Neural cell (in vitro differentiated cells): ENCODE data around the gene NCKAP5L. TPM values are rescaled to one million over a fixed set of nuclear protein-coding genes. Genes with fewer than 3 reads are reported as not detected.

Experiments
- H2AFZ ChIP-seq: fragments of 200-600, 300-800 bp; sonication (generic), shearing (Covaris generic); 2 replicates; pipeline ENCODE4 v1.6.0; 2014; ENCODE audit warnings: low read depth, mild to moderate bottlenecking, antibody characterized with exemption, low read length, moderate library complexity
- H3F3A ChIP-seq: fragments of 200-600 bp; shearing (Covaris generic); 2 replicates; pipeline ENCODE4 v1.6.1; 2016; ENCODE audit warnings: mild to moderate bottlenecking, moderate library complexity, mixed read lengths, antibody characterized with exemption, low read length; ENCODE audit not compliant: insufficient read depth, poor library complexity, severe bottlenecking
- H3K27ac ChIP-seq: fragments of 200-600, 300-800 bp; sonication (generic), shearing (Covaris generic); 2 replicates; pipeline ENCODE4 v1.5.1; 2014; ENCODE audit warnings: mild to moderate bottlenecking, low read length, moderate library complexity
- H3K27me3 ChIP-seq: fragments of 300-800, 200-600 bp; sonication (generic), shearing (Covaris generic); 2 replicates; pipeline ENCODE4 v1.6.0; 2014; ENCODE audit warnings: mild to moderate bottlenecking, low read depth, low read length, moderate library complexity; ENCODE audit not compliant: insufficient read depth
- H3K36me3 ChIP-seq: fragments of 300-800, 200-600 bp; sonication (generic), shearing (Covaris generic); 2 replicates; pipeline ENCODE4 v1.5.1; 2014; ENCODE audit warnings: mild to moderate bottlenecking, antibody characterized with exemption, low read length, moderate library complexity; ENCODE audit not compliant: insufficient read depth
- H3K4me2 ChIP-seq: fragments of 300-800, 200-600 bp; sonication (generic), shearing (Covaris generic); 2 replicates; pipeline ENCODE4 v1.6.0; 2014; ENCODE audit warnings: mild to moderate bottlenecking, low read length
- H3K4me3 ChIP-seq: fragments of 300-800, 200-600 bp; sonication (generic), shearing (Covaris generic); 2 replicates; pipeline ENCODE4 v1.5.1; 2014; ENCODE audit warnings: mild to moderate bottlenecking, low read length, moderate library complexity
- H3K79me2 ChIP-seq: fragments of 200-600 bp; shearing (Covaris generic); replicated peaks from 2 replicates; pipeline ENCODE4 v1.6.0; 2014; ENCODE audit warnings: mild to moderate bottlenecking, low read length, moderate library complexity; ENCODE audit not compliant: insufficient read depth
- H3K9ac ChIP-seq: fragments of 300-800, 200-600 bp; sonication (generic), shearing (Covaris generic); 2 replicates; pipeline ENCODE4 v1.6.1; 2016; ENCODE audit warnings: mild to moderate bottlenecking, low read length, mixed read lengths
- H3K9me2 ChIP-seq: fragments of 200-600 bp; shearing (Covaris generic); 2 replicates; pipeline ENCODE4 v1.6.1; 2016; ENCODE audit warnings: mild to moderate bottlenecking, low read length, mixed read lengths; ENCODE audit not compliant: insufficient read depth
- H3K9me3 ChIP-seq: fragments of 200-600, 300-800 bp; sonication (generic), shearing (Covaris generic); 2 replicates; pipeline ENCODE4 v1.6.1; 2016; ENCODE audit warnings: mild to moderate bottlenecking, mixed run types, low read length, moderate library complexity, mixed read lengths
- H4K20me1 ChIP-seq: fragments of 200-600 bp; shearing (Covaris generic); 2 replicates; pipeline ENCODE4 v1.6.1; 2016; ENCODE audit warnings: mild to moderate bottlenecking, mixed run types; ENCODE audit not compliant: insufficient read depth
- EP300 ChIP-seq: fragments of 450-650 bp; conservative IDR thresholded peaks from 2 replicates; pipeline ENCODE4 v1.6.1; 2014; ENCODE audit warnings: antibody characterized with exemption, mild to moderate bottlenecking, moderate library complexity; ENCODE audit not compliant: poor library complexity, severe bottlenecking
- EZH2 ChIP-seq: fragments of 200-600, 300-800 bp; shearing (Covaris generic), sonication (generic); IDR thresholded peaks from 2 replicates; pipeline ENCODE4 v1.6.1; 2014; ENCODE audit warnings: antibody characterized with exemption, low read length, borderline replicate concordance, mild to moderate bottlenecking; ENCODE audit not compliant: insufficient read depth, poor library complexity, severe bottlenecking
- MXI1 ChIP-seq: fragments of 450-650 bp; conservative IDR thresholded peaks from 2 replicates; pipeline ENCODE4 v1.6.1; 2014; ENCODE audit warnings: antibody characterized with exemption, mild to moderate bottlenecking; ENCODE audit not compliant: poor library complexity, severe bottlenecking
- POLR2AphosphoS5 ChIP-seq: IDR thresholded peaks from 2 replicates; pipeline ENCODE4 v1.6.1; 2012
- RAD21 ChIP-seq: fragments of 450-650 bp; conservative IDR thresholded peaks from 2 replicates; pipeline ENCODE4 v1.6.1; 2014; ENCODE audit warnings: antibody characterized with exemption, mild to moderate bottlenecking, moderate library complexity
- SMC3 ChIP-seq: fragments of 450-650 bp; conservative IDR thresholded peaks from 2 replicates; pipeline ENCODE4 v1.6.1; 2014; ENCODE audit warnings: antibody characterized with exemption, mild to moderate bottlenecking, moderate library complexity; ENCODE audit not compliant: poor library complexity
- TAF1 ChIP-seq: IDR thresholded peaks from 2 replicates; pipeline ENCODE4 v1.6.1; 2012; ENCODE audit warnings: low read depth
- polyA plus RNA-seq: library from polyadenylated mRNA; depleted of rRNA; stranded (reverse); fragments of >200 nt; gene quantifications from 2 replicates; pipeline ENCODE4 v1.2.3, GENCODE V29; 2014
- TF ChIP-seq, protein P1 (sequence below): fragments of 450-650 bp; IDR thresholded peaks from 2 replicates; pipeline ENCODE4 v1.5.1; 2014; ENCODE audit warnings: antibody characterized with exemption, mild to moderate bottlenecking, moderate library complexity; ENCODE audit not compliant: poor library complexity, severe bottlenecking
- TF ChIP-seq, protein P2 (sequence below): IDR thresholded peaks from 2 replicates; pipeline ENCODE4 v1.6.1; 2012; ENCODE audit warnings: borderline replicate concordance

NCKAP5L gene
- polyA plus RNA-seq, 1 donor from 2014 or later: 6.2 TPM

DNA sequence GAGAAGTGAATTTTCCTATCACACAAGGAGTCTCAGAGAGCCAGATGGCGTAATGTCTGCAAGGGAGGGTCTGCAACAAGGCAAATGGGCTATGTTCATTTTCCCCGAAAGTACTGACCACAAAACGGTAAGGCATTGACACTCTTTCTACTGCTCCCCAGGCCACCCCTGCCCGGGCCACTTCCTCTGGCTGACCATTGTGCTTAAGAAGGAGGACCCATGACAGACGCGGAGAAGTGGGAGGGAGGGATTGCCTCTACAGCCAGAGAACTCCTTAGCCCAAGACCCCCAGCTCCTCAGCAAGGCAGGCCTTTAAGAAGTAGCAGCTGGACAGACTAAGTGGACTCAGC, 1.2 kb downstream of the NCKAP5L start:
- Histone ChIP-seq H3K27ac (peak overlapping the region; percentile 78), H3K4me2 (peak overlapping the region; percentile 92), H3K9me2 (no peaks in the 10 kb centered on the region), H2AFZ (no peak overlapping the region), H3K27me3 (no peaks in the 10 kb centered on the region), H3K9ac (peak overlapping the region; percentile 90), H3K36me3 (no peaks in the 10 kb centered on the region), H3K9me3 (no peaks in the 10 kb centered on the region), H3F3A (no peaks in the 10 kb centered on the region), H3K79me2 (peaks cover 35% of the 10 kb centered on the region), H3K4me3 (peak overlapping the region; percentile 95), H4K20me1 (no peaks in the 10 kb centered on the region)
- TF ChIP-seq SMC3: no peak

DNA sequence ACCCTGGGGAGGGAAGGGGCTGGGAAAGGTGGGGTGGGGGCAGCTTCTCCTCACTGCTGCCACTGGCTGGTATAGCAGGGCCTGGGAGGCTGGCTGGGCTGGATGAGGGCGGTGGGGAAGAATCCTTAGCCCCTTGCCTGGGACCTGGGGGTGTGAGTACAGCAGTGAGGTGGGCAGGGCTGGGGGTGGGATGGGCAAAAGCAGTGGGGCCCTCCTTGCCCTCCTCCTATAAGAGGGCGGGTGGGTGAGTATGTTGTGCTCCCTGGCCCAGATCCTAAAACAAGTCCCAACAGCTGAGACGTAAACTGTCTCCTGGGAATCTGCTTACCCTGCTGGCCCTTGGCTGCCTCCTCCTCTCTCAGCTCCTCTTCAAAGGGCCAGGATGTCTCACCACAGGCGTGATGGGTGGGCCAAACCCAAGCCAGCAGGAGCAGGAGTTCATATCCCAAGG, 2.2 kb downstream of the NCKAP5L start:
- Histone ChIP-seq H3K9me2 (no peaks in the 10 kb centered on the region), H3K27ac (no peak overlapping the region), H3K9me3 (no peaks in the 10 kb centered on the region), H3K4me2 (no peak overlapping the region), H3K79me2 (peaks cover 42% of the 10 kb centered on the region), H3K4me3 (peak overlapping the region; percentile 95), H2AFZ (no peak overlapping the region), H3K27me3 (no peaks in the 10 kb centered on the region), H3K36me3 (no peaks in the 10 kb centered on the region), H4K20me1 (no peaks in the 10 kb centered on the region), H3K9ac (no peak overlapping the region), H3F3A (no peaks in the 10 kb centered on the region)
- TF ChIP-seq EP300 (no peak), POLR2AphosphoS5 (no peak), MXI1 (no peak), SMC3 (no peak), EZH2 (no peak), RAD21 (no peak), TAF1 (no peak)
- TF ChIP-seq, protein P1, sequence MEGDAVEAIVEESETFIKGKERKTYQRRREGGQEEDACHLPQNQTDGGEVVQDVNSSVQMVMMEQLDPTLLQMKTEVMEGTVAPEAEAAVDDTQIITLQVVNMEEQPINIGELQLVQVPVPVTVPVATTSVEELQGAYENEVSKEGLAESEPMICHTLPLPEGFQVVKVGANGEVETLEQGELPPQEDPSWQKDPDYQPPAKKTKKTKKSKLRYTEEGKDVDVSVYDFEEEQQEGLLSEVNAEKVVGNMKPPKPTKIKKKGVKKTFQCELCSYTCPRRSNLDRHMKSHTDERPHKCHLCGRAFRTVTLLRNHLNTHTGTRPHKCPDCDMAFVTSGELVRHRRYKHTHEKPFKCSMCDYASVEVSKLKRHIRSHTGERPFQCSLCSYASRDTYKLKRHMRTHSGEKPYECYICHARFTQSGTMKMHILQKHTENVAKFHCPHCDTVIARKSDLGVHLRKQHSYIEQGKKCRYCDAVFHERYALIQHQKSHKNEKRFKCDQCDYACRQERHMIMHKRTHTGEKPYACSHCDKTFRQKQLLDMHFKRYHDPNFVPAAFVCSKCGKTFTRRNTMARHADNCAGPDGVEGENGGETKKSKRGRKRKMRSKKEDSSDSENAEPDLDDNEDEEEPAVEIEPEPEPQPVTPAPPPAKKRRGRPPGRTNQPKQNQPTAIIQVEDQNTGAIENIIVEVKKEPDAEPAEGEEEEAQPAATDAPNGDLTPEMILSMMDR: no peak
- TF ChIP-seq, protein P2, sequence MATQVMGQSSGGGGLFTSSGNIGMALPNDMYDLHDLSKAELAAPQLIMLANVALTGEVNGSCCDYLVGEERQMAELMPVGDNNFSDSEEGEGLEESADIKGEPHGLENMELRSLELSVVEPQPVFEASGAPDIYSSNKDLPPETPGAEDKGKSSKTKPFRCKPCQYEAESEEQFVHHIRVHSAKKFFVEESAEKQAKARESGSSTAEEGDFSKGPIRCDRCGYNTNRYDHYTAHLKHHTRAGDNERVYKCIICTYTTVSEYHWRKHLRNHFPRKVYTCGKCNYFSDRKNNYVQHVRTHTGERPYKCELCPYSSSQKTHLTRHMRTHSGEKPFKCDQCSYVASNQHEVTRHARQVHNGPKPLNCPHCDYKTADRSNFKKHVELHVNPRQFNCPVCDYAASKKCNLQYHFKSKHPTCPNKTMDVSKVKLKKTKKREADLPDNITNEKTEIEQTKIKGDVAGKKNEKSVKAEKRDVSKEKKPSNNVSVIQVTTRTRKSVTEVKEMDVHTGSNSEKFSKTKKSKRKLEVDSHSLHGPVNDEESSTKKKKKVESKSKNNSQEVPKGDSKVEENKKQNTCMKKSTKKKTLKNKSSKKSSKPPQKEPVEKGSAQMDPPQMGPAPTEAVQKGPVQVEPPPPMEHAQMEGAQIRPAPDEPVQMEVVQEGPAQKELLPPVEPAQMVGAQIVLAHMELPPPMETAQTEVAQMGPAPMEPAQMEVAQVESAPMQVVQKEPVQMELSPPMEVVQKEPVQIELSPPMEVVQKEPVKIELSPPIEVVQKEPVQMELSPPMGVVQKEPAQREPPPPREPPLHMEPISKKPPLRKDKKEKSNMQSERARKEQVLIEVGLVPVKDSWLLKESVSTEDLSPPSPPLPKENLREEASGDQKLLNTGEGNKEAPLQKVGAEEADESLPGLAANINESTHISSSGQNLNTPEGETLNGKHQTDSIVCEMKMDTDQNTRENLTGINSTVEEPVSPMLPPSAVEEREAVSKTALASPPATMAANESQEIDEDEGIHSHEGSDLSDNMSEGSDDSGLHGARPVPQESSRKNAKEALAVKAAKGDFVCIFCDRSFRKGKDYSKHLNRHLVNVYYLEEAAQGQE: no peak

DNA sequence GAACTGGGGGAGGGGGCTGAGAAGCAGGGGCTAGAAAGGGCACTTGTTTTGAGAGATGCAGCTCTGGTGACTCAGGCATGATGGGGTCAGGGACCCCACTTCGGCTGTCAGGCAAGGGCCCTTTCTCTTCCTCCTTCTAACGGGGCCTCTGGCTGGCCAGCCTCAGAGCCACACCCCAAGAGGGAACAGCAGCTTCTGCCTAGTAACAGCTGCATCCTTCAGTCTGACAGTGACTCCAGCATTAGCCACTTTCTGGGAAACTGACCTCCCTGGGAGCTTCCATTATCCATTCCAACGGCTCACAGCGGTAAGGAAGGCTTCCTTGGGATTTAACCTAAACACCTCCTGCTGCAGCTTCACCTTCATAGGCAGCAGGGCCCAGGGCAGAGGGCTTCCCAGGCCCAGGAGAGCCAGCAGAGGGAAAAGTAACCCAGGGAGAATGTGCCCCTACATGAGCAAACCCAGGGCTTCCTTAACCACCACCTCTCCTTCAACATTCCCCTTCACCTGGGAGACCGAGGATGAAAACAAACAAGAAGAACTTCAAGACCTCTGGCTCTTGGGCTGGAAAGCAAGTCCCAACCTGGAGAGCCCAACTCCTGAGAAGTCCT, 2.7 kb downstream of the NCKAP5L start:
- no peak overlapping the region for H2AFZ ChIP-seq
- H3F3A ChIP-seq: no peaks in the 10 kb centered on the region
- no peak overlapping the region for H3K27ac ChIP-seq

More for the DNA sequence above, 2.7 kb downstream of the NCKAP5L start:
- TF ChIP-seq EZH2 (no peak), MXI1 (no peak), POLR2AphosphoS5 (no peak), RAD21 (no peak)
- TF ChIP-seq, protein P2: no peak
- Histone ChIP-seq H3K4me3 (peak overlapping the region; percentile 95), H3K9ac (no peak overlapping the region), H3K79me2 (peaks cover 42% of the 10 kb centered on the region), H3K27me3 (no peaks in the 10 kb centered on the region), H3K9me2 (no peaks in the 10 kb centered on the region), H3K4me2 (no peak overlapping the region), H4K20me1 (no peaks in the 10 kb centered on the region), H3K36me3 (no peaks in the 10 kb centered on the region), H3K9me3 (no peaks in the 10 kb centered on the region)
